Measurements from ENCODE around the gene KRT7.

GRCh38 chr12:52226446-52226845 is 6.6 kb upstream of the KRT7 start:
- TF ChIP-seq CTCF (IDR thresholded peaks at IDR 0.05) = no peak
- TF ChIP-seq POLR2A (IDR thresholded peaks at IDR 0.05) = no peak

Measured in body of pancreas (tissue), 4 donors.